ENCODE data around the gene GRIK5.

GRIK5 gene

DNA sequence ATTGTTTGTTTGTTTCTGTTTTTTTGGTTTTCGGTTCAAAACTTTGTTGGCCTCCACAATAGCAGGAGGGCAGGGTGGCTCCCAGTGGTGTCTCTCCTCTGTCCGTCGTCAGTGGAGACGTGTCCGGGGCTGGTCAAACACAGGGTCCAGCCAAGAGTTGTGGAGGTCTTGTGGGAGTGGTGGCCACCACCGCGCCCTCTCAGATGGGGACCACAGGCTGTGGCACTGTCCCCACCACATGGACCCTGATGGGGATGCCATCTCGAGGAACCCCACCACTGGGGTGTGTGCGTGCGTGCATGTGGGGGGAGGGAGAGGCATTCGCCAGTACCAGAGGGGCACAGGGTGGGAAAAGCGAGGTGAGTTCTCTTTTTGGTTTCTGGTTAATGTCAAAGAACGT lies 19.8 kb upstream of the GRIK5 start:
- no peak overlapping the region for H3K4me3 Mint-ChIP-seq
- H3K4me1 Mint-ChIP-seq (ENCODE audit: low read depth), result peaks cover 43% of the 10 kb centered on the region
- peaks cover 46% of the 10 kb centered on the region for H3K36me3 Mint-ChIP-seq (ENCODE audit: low read depth)
- intact Hi-C loops (cut with micrococcal nuclease), result no loop called here
- H3K9me3 Mint-ChIP-seq, result no peaks in the 10 kb centered on the region
- no peaks in the 10 kb centered on the region for H3K27me3 Mint-ChIP-seq
- no peak overlapping the region for H3K27ac Mint-ChIP-seq

GRCh38 chr19:42089191-42089750 lies 19.3 kb upstream of the GRIK5 start:
- Mint-ChIP-seq H3K27ac (peak overlapping the region; percentile 62), H3K27me3 (no peaks in the 10 kb centered on the region), H3K36me3 (ENCODE audit: low read depth) (peaks cover 41% of the 10 kb centered on the region), H3K9me3 (no peaks in the 10 kb centered on the region), H3K4me1 (ENCODE audit: low read depth) (peaks cover 43% of the 10 kb centered on the region), H3K4me3 (peak overlapping the region; percentile 1)
- intact Hi-C loops (cut with micrococcal nuclease), result no loop called here

DNA sequence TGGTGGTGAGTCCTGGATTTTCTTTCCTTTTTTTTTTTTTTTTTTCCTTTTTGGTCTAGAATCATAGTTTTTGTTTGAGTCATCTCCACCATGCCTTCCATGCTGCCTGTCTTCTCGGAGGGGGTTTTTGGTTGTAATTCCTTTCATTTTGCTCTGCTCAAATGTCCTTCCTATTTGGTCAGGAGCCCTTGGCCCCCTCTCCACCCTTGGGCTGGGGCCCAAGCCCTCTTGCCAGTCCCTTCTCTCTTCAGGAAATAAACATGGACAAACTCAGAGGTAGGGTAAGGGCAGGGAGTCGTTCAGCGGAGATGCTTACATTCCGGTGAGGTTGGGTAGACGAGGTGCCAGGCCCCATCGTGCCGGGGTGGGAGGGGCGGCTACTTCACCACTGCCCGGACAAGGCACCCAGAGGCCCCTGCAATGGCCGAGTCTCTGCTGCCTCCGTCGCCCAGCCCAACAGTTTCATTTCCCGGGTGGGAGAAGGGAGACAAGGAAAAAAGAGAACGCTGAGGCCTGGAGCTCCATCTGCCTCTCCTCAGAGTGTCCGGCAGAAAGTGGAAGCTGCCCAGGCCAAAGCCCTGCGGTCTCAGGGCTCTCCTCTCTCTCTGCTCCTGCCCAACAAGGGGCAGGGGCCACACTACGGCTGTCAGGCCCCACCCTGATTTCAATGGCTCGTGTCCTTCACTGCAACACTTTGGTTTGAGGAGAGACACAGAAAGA lies 18.6 kb upstream of the GRIK5 start:
- H3K4me3 Mint-ChIP-seq, result peak overlapping the region; percentile 1
- H3K27me3 Mint-ChIP-seq, result no peaks in the 10 kb centered on the region
- intact Hi-C loops (cut with micrococcal nuclease), result no loop called here
- no peaks in the 10 kb centered on the region for H3K9me3 Mint-ChIP-seq
- H3K27ac Mint-ChIP-seq, result peak overlapping the region; percentile 62
- H3K36me3 Mint-ChIP-seq (ENCODE audit: low read depth), result peaks cover 35% of the 10 kb centered on the region
- H3K4me1 Mint-ChIP-seq (ENCODE audit: low read depth), result peaks cover 43% of the 10 kb centered on the region

DNA sequence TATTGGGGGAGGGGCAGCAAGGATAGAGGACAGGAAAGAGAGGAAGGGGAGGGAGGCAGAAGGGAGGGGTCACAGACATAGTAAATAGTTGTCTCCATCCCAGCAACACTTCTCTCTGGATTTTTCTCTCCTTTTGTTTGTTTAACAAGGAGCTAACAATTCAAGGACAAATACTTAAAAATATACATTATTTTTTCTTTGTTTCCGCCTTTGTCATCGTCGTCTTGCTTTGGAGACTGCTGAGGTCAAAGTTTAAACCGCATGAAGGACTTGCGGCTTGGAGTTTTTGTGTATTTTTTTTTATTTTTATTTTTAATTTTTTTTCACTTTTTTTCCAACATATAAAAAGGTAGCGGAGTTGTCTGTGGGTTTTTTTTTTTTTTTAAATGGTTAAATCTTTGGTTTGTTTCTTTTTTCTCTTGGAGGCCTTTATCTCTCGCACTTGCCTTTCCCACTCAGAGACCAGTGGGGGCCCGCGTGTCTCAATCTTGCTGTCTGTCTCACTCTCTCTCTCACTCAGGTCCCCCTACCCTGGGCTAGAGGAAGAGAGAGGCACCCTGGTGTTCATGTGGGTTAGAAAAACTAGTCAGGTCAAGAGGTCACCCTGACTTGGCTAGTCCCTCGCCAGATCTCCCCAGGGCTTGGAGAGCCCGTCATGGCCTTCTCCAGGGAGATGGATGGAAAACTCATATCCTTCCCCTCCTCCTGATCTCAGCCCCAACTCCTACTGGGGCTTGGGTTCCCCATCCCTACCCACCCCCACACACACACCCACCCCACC lies 17.0 kb upstream of the GRIK5 start:
- H3K27me3 Mint-ChIP-seq, result no peaks in the 10 kb centered on the region
- no peaks in the 10 kb centered on the region for H3K9me3 Mint-ChIP-seq
- peaks cover 43% of the 10 kb centered on the region for H3K4me1 Mint-ChIP-seq (ENCODE audit: low read depth)
- intact Hi-C loops (cut with micrococcal nuclease), result no loop called here
- H3K36me3 Mint-ChIP-seq (ENCODE audit: low read depth), result peaks cover 31% of the 10 kb centered on the region
- H3K4me3 Mint-ChIP-seq, result no peak overlapping the region
- H3K27ac Mint-ChIP-seq, result no peak overlapping the region

DNA sequence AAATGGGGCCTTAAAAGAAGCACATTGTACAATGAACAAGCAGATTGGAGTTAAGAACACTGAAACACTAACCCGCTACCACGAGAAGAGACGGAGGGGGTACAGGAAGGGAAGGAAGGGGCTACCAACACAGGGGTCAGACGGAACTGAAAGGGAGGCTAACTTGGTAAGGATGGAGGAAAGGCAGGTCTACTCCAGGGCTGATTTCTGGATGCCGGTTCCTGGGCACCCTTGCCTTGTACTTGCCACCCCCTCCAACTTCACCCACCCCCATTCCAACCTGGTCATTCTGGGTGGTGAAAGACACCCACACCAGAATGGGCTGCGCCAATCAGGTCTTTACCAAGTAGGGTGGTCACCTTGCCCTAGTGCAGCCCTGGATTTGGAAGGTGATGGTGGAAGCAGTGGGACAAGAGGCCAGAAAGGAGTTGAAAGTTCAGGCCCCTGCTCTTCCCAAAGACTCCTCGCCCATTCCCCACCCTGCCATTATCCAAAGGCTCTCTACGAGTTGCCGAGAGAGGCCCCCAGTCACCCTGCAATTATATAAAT lies 16.3 kb upstream of the GRIK5 start:
- no peak overlapping the region for H3K27ac Mint-ChIP-seq
- H3K27me3 Mint-ChIP-seq, result no peaks in the 10 kb centered on the region
- no peak overlapping the region for H3K4me3 Mint-ChIP-seq
- H3K9me3 Mint-ChIP-seq, result no peaks in the 10 kb centered on the region
- H3K36me3 Mint-ChIP-seq (ENCODE audit: low read depth), result peaks cover 31% of the 10 kb centered on the region
- intact Hi-C loops (cut with micrococcal nuclease), result no loop called here
- H3K4me1 Mint-ChIP-seq (ENCODE audit: low read depth), result peaks cover 41% of the 10 kb centered on the region

DNA sequence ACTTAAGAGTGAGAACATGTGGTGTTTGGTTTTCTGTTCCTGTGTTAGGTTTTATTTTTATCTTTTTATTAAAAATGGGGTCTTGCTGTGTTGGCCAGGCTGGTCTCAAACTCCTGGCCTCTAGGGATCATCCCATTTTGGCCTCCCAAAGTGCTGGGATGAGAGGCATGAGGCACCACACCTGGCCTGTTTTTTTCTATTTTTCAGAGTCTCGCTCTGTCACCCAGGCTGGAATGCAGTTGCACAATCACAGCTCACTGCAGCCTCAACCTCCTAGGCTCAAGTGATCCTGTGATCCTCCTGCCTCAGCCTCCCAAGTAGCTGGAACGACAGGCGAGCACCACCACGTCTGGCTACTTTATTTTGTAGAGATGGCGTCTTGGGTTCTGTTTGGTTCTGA lies 13.5 kb upstream of the GRIK5 start:
- Mint-ChIP-seq H3K36me3 (ENCODE audit: low read depth) (peaks cover 41% of the 10 kb centered on the region), H3K4me1 (ENCODE audit: low read depth) (peaks cover 14% of the 10 kb centered on the region), H3K27ac (no peak overlapping the region), H3K4me3 (no peak overlapping the region), H3K9me3 (no peaks in the 10 kb centered on the region), H3K27me3 (no peaks in the 10 kb centered on the region)
- intact Hi-C loops (cut with micrococcal nuclease), result no loop called here

DNA sequence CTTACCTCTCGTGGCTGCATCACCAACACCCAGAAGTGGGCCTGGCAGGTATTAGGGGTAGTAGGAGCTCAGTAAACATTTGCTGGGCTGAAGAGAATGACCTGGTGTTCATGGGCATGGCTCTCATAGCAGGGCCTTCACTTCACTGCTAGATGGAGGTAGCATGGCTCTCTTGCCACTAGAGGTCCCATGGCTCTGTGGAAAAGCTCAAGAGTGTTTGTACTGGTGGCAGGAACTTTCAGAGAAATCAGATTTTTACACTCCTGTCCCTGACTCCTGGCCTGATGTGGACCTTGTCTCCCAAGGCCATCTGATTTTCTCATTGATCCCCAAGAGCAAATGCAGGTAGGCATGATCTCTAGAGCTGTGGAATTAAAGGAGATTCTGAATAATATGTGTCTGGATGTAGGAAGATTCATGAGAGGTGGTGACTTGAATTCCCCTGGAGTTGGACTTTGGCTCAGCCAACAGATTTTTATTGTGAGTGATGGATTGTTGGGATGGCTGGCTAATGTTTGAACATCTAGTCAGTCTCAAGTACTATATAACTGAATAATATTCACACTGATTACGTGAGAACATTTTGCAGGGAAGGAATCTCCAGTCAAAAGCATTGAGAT lies 11.7 kb upstream of the GRIK5 start:
- Mint-ChIP-seq H3K4me1 (ENCODE audit: low read depth) (peaks cover 23% of the 10 kb centered on the region), H3K9me3 (no peaks in the 10 kb centered on the region), H3K27ac (no peak overlapping the region), H3K27me3 (no peaks in the 10 kb centered on the region), H3K4me3 (no peak overlapping the region), H3K36me3 (ENCODE audit: low read depth) (peaks cover 53% of the 10 kb centered on the region)
- intact Hi-C loops (cut with micrococcal nuclease), result no loop called here

GRCh38 chr19:42080764-42081375 lies 10.9 kb upstream of the GRIK5 start:
- intact Hi-C loops (cut with micrococcal nuclease), result no loop called here
- H3K4me3 Mint-ChIP-seq, result no peak overlapping the region
- H3K4me1 Mint-ChIP-seq (ENCODE audit: low read depth), result peaks cover 23% of the 10 kb centered on the region
- H3K27me3 Mint-ChIP-seq, result no peaks in the 10 kb centered on the region
- no peak overlapping the region for H3K27ac Mint-ChIP-seq
- H3K36me3 Mint-ChIP-seq (ENCODE audit: low read depth), result peaks cover 61% of the 10 kb centered on the region
- no peaks in the 10 kb centered on the region for H3K9me3 Mint-ChIP-seq

GRCh38 chr19:42079886-42080763 lies 10.1 kb upstream of the GRIK5 start:
- Mint-ChIP-seq H3K9me3 (no peaks in the 10 kb centered on the region), H3K4me1 (ENCODE audit: low read depth) (peaks cover 29% of the 10 kb centered on the region), H3K27me3 (no peaks in the 10 kb centered on the region), H3K36me3 (ENCODE audit: low read depth) (peaks cover 69% of the 10 kb centered on the region), H3K4me3 (no peak overlapping the region), H3K27ac (no peak overlapping the region)
- intact Hi-C loops (cut with micrococcal nuclease), result no loop called here

- intact Hi-C loops (cut with micrococcal nuclease), result no loop called here
- H3K27ac Mint-ChIP-seq, result no peak overlapping the region
These were observed 9.3 kb upstream of the GRIK5 start for GRCh38 chr19:42079276-42079669.

DNA sequence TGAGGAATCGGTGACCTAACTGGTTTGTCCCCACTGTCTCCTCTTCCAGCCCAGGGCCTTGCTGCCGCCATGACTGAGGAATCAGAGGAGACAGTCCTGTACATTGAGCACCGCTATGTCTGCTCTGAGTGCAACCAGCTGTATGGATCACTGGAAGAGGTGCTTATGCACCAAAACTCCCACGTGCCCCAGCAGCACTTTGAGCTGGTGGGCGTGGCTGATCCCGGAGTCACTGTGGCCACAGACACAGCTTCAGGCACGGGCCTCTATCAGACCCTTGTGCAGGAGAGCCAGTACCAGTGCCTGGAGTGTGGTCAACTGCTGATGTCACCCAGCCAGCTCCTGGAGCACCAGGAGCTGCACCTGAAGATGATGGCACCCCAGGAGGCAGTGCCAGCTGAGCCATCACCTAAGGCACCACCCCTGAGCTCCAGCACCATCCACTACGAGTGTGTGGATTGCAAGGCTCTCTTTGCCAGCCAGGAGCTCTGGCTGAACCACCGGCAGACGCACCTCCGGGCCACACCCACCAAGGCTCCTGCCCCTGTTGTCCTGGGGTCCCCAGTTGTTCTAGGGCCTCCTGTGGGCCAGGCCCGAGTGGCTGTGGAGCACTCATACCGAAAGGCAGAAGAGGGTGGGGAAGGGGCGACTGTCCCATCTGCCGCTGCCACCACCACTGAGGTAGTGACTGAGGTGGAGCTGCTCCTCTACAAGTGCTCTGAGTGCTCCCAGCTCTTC lies 8.7 kb upstream of the GRIK5 start:
- Mint-ChIP-seq H3K27me3 (no peaks in the 10 kb centered on the region), H3K4me1 (ENCODE audit: low read depth) (peaks cover 31% of the 10 kb centered on the region), H3K27ac (peak overlapping the region; percentile 23), H3K4me3 (no peak overlapping the region), H3K36me3 (ENCODE audit: low read depth) (peaks cover 70% of the 10 kb centered on the region), H3K9me3 (no peaks in the 10 kb centered on the region)
- intact Hi-C loops (cut with micrococcal nuclease), result no loop called here

More at GRCh38 chr19:42079276-42079669, 9.3 kb upstream of the GRIK5 start:
- no peak overlapping the region for H3K4me3 Mint-ChIP-seq
- no peaks in the 10 kb centered on the region for H3K9me3 Mint-ChIP-seq
- H3K36me3 Mint-ChIP-seq (ENCODE audit: low read depth), result peaks cover 70% of the 10 kb centered on the region
- peaks cover 31% of the 10 kb centered on the region for H3K4me1 Mint-ChIP-seq (ENCODE audit: low read depth)
- no peaks in the 10 kb centered on the region for H3K27me3 Mint-ChIP-seq

DNA sequence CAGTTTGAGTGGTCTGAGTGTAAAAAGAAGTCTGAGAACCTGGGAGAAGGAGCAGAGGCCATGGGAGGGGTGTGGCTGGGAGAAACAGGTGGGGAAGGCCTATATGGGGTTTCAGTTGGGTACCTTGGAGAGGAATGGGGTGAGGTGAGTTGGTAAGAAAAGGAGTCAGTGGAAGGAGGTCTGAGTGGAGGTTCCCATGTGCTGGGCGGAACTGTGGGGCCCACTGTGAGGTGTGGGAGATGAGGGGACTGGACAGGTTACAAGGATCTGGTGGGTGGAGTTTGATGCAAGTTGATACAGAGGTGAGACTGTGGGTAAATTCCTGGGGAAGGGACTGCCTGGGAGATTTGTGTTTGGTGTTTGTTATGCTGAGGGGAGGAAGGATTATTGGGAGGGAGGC lies 8.1 kb upstream of the GRIK5 start:
- H3K27ac Mint-ChIP-seq, result peak overlapping the region; percentile 23
- H3K9me3 Mint-ChIP-seq, result no peaks in the 10 kb centered on the region
- H3K4me1 Mint-ChIP-seq (ENCODE audit: low read depth), result peaks cover 31% of the 10 kb centered on the region
- intact Hi-C loops (cut with micrococcal nuclease), result no loop called here
- peaks cover 70% of the 10 kb centered on the region for H3K36me3 Mint-ChIP-seq (ENCODE audit: low read depth)
- no peak overlapping the region for H3K4me3 Mint-ChIP-seq
- no peaks in the 10 kb centered on the region for H3K27me3 Mint-ChIP-seq

Data from dendritic cell treated with granulocyte-macrophage colony-stimulating factor and Interleukin-4, amounts not matched to agents 40 ng/mL and 50 ng/mL, for 4 days (primary cell).